Measurements from ENCODE around the gene EGLN2.
"Not testable (repeated sequence)": the region's sequence is repeated elsewhere in the genome, so short reads cannot be mapped to it uniquely, and the experiment has no call there.

EGLN2 gene

GRCh38 chr19:40776932-40777644 lies 21.9 kb upstream of the EGLN2 start:
- DNase-seq (ENCODE audit: low read depth): peak; percentile 96

GRCh38 chr19:40777645-40777936 lies 21.4 kb upstream of the EGLN2 start:
- no peak for DNase-seq (ENCODE audit: low read depth)

- DNase-seq (ENCODE audit: low read depth): peak; percentile 100
Measured at GRCh38 chr19:40777937-40778705, 20.9 kb upstream of the EGLN2 start, which contains the start of gene RAB4B. Gene RAB4B (plus strand): TSS chr19:40778247. CDS start chr19:40778376, 129 bp downstream.

- peak; percentile 38 for DNase-seq (ENCODE audit: low read depth)
Measured at GRCh38 chr19:40778706-40779284, 20.2 kb upstream of the EGLN2 start.

GRCh38 chr19:40780582-40780981 lies 18.4 kb upstream of the EGLN2 start:
- no peak for DNase-seq (ENCODE audit: low read depth)

GRCh38 chr19:40781140-40781539 lies 17.9 kb upstream of the EGLN2 start:
- DNase-seq (ENCODE audit: low read depth): no peak

GRCh38 chr19:40783711-40784110 lies 15.3 kb upstream of the EGLN2 start:
- DNase-seq (ENCODE audit: low read depth): no peak

- DNase-seq (ENCODE audit: low read depth): not testable (repeated sequence)
Measured at GRCh38 chr19:40784146-40784545, 14.8 kb upstream of the EGLN2 start.

- no peak for DNase-seq (ENCODE audit: low read depth)
Measured at GRCh38 chr19:40785526-40785925, 13.5 kb upstream of the EGLN2 start.

GRCh38 chr19:40786060-40787037 lies 12.6 kb upstream of the EGLN2 start:
- no peak for DNase-seq (ENCODE audit: low read depth)

GRCh38 chr19:40791349-40791748 lies 7.6 kb upstream of the EGLN2 start:
- DNase-seq (ENCODE audit: low read depth): no peak

- no peak for DNase-seq (ENCODE audit: low read depth)
Measured at GRCh38 chr19:40791996-40792395, 7.0 kb upstream of the EGLN2 start.

GRCh38 chr19:40797166-40797962 lies 1.6 kb upstream of the EGLN2 start:
- no peak for DNase-seq (ENCODE audit: low read depth)

- peak; percentile 59 for DNase-seq (ENCODE audit: low read depth)
Measured at GRCh38 chr19:40797963-40798682, 868 bp upstream of the EGLN2 start.

GRCh38 chr19:40799558-40800338 lies 757 bp downstream of the EGLN2 start:
- no peak for DNase-seq (ENCODE audit: low read depth)

- DNase-seq (ENCODE audit: low read depth): no peak
Measured at GRCh38 chr19:40800339-40800996, 1.5 kb downstream of the EGLN2 start.

- no peak for DNase-seq (ENCODE audit: low read depth)
Measured at GRCh38 chr19:40800997-40801377, 2.0 kb downstream of the EGLN2 start.

GRCh38 chr19:40801426-40802299 lies 2.7 kb downstream of the EGLN2 start:
- no peak for DNase-seq (ENCODE audit: low read depth)

All from HS-27A (cell line).